Activated naive CD4-positive, alpha-beta T cell treated with anti-CD3 and anti-CD28 coated beads, Interleukin-2, amount 50 U/mL, for 16 hours (primary cell): ENCODE measurements around the gene LTO1.

Source experiments
- DNase-seq: peaks from one replicate; pipeline ENCODE4 v3.0.0-alpha.2; 2020

LTO1 gene

GRCh38 chr11:69674267-69674885 is 777 bp downstream of the LTO1 start:
- peak; percentile 22 for DNase-seq

GRCh38 chr11:69671734-69672465 is 3.3 kb downstream of the LTO1 start:
- no peak for DNase-seq

GRCh38 chr11:69670158-69670845 is 4.9 kb downstream of the LTO1 start:
- peak; percentile 56 for DNase-seq

GRCh38 chr11:69669486-69669885 is 5.7 kb downstream of the LTO1 start:
- no peak for DNase-seq

GRCh38 chr11:69667619-69668604 is 7.2 kb downstream of the LTO1 start:
- DNase-seq, result no peak

- no peak for DNase-seq
Measured at GRCh38 chr11:69666752-69667536, 8.2 kb downstream of the LTO1 start.

- no peak for DNase-seq
Measured at GRCh38 chr11:69666261-69666660, 8.9 kb downstream of the LTO1 start.

- DNase-seq, result no peak
Measured at GRCh38 chr11:69665669-69666068, 9.5 kb downstream of the LTO1 start.

GRCh38 chr11:69664901-69665300 is 10.3 kb downstream of the LTO1 start:
- no peak for DNase-seq

GRCh38 chr11:69664103-69664775 is 10.9 kb downstream of the LTO1 start:
- DNase-seq, result no peak

- DNase-seq, result no peak
Measured at GRCh38 chr11:69663326-69663725, 11.8 kb downstream of the LTO1 start.

GRCh38 chr11:69662806-69663205 is 12.3 kb downstream of the LTO1 start:
- no peak for DNase-seq

- no peak for DNase-seq
Measured at GRCh38 chr11:69662021-69662698, 13.0 kb downstream of the LTO1 start.

- no peak for DNase-seq
Measured at GRCh38 chr11:69661413-69661715, 13.8 kb downstream of the LTO1 start.

GRCh38 chr11:69660001-69660500 is 15.1 kb downstream of the LTO1 start:
- no peak for DNase-seq

- no peak for DNase-seq
Measured at GRCh38 chr11:69659591-69659990, 15.6 kb downstream of the LTO1 start.

GRCh38 chr11:69658626-69659450 is 16.3 kb downstream of the LTO1 start:
- no peak for DNase-seq

GRCh38 chr11:69657911-69658625 is 17.1 kb downstream of the LTO1 start:
- DNase-seq, result no peak

- no peak for DNase-seq
Measured at GRCh38 chr11:69657456-69657910, 17.7 kb downstream of the LTO1 start.
